Body of pancreas (tissue), 4 donors: ENCODE results near the gene ZMAT3. TPM values are rescaled to one million over a fixed set of nuclear protein-coding genes. Genes with fewer than 3 reads are reported as not detected.
"Not testable (repeated sequence)": the region's sequence is repeated elsewhere in the genome, so short reads cannot be mapped to it uniquely, and the experiment has no call there.

Experiments
- ATAC-seq: fragments of 150-250 bp; one replicate; pipeline ENCODE4 v1.9.1; 2016
- DNase-seq, 4 donors: peaks; one replicate each; pipeline ENCODE4 v3.0.0-alpha.2; 2019
- H3K27ac ChIP-seq, 4 donors: fragments of 200-600 bp; sonication (generic); 1 replicate in 3 of 4; 2 replicates in 1 of 4; pipeline versions ENCODE4 v1.5.1 to v1.6.1; 2016 to 2019; ENCODE audit warnings: mild to moderate bottlenecking in 1 of 4, mixed read lengths in 1 of 4, moderate library complexity in 1 of 4
- H3K27me3 ChIP-seq, 2 donors: fragments of 200-600 bp; sonication (generic); one replicate each; pipeline ENCODE4 v1.6.0; 2016; ENCODE audit warnings: mild to moderate bottlenecking in 1 of 2
- H3K36me3 ChIP-seq, 2 donors: fragments of 200-600 bp; sonication (generic); replicated peaks in 1 of 2; 2 replicates each; pipeline ENCODE4 v1.5.1; 2016; ENCODE audit warnings: low read depth in 2 of 2; ENCODE audit not compliant: insufficient read depth in 1 of 2
- H3K4me1 ChIP-seq: fragments of 200-600 bp; sonication (generic); one replicate; pipeline ENCODE4 v1.6.0; 2016
- H3K4me3 ChIP-seq, 2 donors: fragments of 200-600 bp; sonication (generic); 1 replicate in 1 of 2; 2 replicates in 1 of 2; pipeline ENCODE4 v1.5.1; 2016 to 2019
- H3K9me3 ChIP-seq, 3 donors: fragments of 200-600 bp; sonication (generic); 1 replicate in 2 of 3; 2 replicates in 1 of 3; pipeline ENCODE4 v1.5.1; 2016
- POLR2A ChIP-seq, 3 donors: fragments of 450-650 bp; IDR thresholded peaks; one replicate each; pipeline ENCODE4 v1.6.1; 2016; ENCODE audit warnings: antibody characterized with exemption in 3 of 3, mild to moderate bottlenecking in 2 of 3
- WGBS, 2 donors: methylation state at CpG; one replicate each; pipeline ENCODE4 v1.1.5; 2017; 5-methylcytosine and 5-hydroxymethylcytosine counted together
- intact Hi-C: fragments of 100-400 bp; cut with DNase I; formaldehyde crosslinking; loops from one replicate; pipeline ENCODE4 v1.15.1; 2023
- total RNA-seq, 2 donors: library from RNA; depleted of rRNA; stranded (reverse); fragments of >200 nt; gene quantifications; one replicate each; pipeline ENCODE4 v1.1.0, GENCODE V29; 2016
- TF ChIP-seq, protein P1 (sequence below), 7 experiments: fragments of 450-650 bp in 4 of 7; fragments of 200-600 bp in 3 of 7; sonication (generic) in 3 of 7; IDR thresholded peaks; one replicate each; pipeline ENCODE4 v1.5.1; 2016 to 2019; ENCODE audit warnings: antibody characterized with exemption in 7 of 7

Gene ZMAT3
- total RNA-seq, 2 donors from 2014 or later: 6.6 to 9.3 TPM

DNA sequence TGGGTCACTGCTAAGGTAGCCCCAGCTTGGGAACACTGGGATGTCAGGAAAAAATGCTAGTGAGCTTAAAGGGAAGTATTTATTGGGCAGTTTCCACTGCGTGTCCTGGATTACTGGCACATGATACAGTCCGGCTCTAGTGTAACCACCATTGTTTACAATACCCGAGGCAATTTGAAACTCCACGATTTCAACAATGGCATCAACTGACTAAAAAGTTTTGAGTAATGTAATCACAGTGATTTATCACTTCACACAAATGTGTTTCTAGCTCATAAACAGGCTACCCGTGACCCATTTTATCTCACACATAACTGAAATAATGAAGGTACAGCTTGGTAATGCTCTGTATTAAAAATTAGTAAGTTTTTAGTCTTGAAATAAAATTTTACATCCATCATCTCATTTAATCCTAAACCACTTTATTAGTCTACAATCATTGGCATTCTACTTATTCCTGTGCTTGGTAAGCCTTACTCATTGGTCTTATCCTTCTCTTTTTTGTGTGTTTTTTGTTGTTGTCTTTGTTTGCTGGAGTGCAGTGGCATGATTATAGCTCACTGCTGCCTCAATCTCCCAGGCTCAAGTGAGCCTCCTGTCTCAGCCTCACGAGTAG is 7.6 kb downstream of the ZMAT3 start:
- 79 to 80% methylated on average over 6 of the region's 6 CpGs for WGBS, 2 donors
- intact Hi-C loops: no loop called here
- Histone ChIP-seq H3K9me3 (no peaks in the 10 kb centered on the region), H3K4me1 (peaks cover 12% of the 10 kb centered on the region), H3K27me3 (no peaks in the 10 kb centered on the region), H3K36me3 (no peaks in the 10 kb centered on the region), H3K27ac (no peak overlapping the region), H3K4me3 (no peak overlapping the region)
- ATAC-seq (no peak), DNase-seq (no peak)
- no peak for TF ChIP-seq POLR2A (IDR thresholded peaks at IDR 0.05)
- TF ChIP-seq, protein P1, sequence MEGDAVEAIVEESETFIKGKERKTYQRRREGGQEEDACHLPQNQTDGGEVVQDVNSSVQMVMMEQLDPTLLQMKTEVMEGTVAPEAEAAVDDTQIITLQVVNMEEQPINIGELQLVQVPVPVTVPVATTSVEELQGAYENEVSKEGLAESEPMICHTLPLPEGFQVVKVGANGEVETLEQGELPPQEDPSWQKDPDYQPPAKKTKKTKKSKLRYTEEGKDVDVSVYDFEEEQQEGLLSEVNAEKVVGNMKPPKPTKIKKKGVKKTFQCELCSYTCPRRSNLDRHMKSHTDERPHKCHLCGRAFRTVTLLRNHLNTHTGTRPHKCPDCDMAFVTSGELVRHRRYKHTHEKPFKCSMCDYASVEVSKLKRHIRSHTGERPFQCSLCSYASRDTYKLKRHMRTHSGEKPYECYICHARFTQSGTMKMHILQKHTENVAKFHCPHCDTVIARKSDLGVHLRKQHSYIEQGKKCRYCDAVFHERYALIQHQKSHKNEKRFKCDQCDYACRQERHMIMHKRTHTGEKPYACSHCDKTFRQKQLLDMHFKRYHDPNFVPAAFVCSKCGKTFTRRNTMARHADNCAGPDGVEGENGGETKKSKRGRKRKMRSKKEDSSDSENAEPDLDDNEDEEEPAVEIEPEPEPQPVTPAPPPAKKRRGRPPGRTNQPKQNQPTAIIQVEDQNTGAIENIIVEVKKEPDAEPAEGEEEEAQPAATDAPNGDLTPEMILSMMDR (IDR thresholded peaks at IDR 0.05): no peak

GRCh38 chr3:179056326-179056725 is 15.3 kb downstream of the ZMAT3 start:
- Histone ChIP-seq H3K4me3 (no peak overlapping the region), H3K27me3 (no peaks in the 10 kb centered on the region), H3K27ac (no peak overlapping the region), H3K36me3 (no peaks in the 10 kb centered on the region), H3K9me3 (no peaks in the 10 kb centered on the region), H3K4me1 (no peaks in the 10 kb centered on the region)
- 72 to 77% methylated on average over 8 of the region's 8 CpGs for WGBS, 2 donors
- intact Hi-C loops: no loop called here
- TF ChIP-seq, protein P1 (IDR thresholded peaks at IDR 0.05): no peak
- no peak for TF ChIP-seq POLR2A (IDR thresholded peaks at IDR 0.05)
- ATAC-seq: no peak
- no peak for DNase-seq

- H3K27ac ChIP-seq, H3K9me3 ChIP-seq, H3K4me1 ChIP-seq, H3K27me3 ChIP-seq, H3K36me3 ChIP-seq, ATAC-seq, H3K4me3 ChIP-seq, intact Hi-C loops, DNase-seq: not testable (repeated sequence)
- 93 to 94% methylated on average over 13 of the region's 13 CpGs for WGBS, 2 donors
These were observed 17.0 kb downstream of the ZMAT3 start for GRCh38 chr3:179054565-179054964.

DNA sequence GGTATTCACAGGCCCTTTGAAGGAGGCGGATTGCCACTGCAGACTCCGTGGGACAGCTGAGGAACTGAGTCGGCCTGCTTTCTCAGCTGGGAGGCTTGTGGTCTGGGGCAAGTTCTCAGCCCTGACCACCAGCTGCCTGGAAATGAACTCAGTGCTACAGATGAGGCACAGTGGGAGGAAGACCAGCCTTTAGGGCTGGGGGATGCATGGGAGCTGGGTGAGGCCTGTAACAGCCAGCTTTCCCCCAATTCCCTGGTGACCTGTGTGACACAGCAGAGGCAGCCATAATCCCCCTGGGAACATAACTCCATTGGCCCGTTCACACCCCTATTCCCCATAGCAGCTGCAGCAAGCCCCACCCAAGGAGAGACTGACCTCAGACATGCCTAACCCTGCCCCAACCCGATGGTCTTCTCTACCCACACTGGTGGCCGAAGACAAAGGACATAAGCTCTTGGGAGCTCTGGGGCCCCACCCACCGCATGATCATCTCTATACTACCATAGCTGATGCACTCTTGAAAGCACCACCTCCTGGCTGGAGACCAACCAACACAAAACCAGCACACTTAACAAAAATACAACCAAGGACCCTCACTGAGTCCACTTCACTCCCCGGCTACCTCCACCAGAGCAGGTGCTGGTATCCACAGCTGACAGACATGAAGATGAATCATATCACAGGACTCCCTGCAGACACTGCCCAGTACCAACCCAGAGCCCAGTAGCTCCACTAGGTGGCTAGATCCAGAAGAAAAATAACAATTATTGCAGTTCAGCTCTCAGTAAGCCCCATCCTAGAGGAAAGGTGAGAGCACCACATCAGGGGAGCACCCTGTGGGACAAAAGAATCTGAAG is 24.9 kb downstream of the ZMAT3 start:
- H3K9me3 ChIP-seq: no peaks in the 10 kb centered on the region
- no peak for TF ChIP-seq POLR2A (IDR thresholded peaks at IDR 0.05)
- TF ChIP-seq, protein P1 (IDR thresholded peaks at IDR 0.05): no peak
- H3K4me1 ChIP-seq: no peaks in the 10 kb centered on the region
- no peak overlapping the region for H3K27ac ChIP-seq
- intact Hi-C loops: no loop called here
- WGBS, 2 donors: 81 to 93% methylated on average over 8 of the region's 8 CpGs
- DNase-seq (no peak), ATAC-seq (no peak)
- no peak overlapping the region for H3K4me3 ChIP-seq
- no peaks in the 10 kb centered on the region for H3K27me3 ChIP-seq
- no peaks in the 10 kb centered on the region for H3K36me3 ChIP-seq

GRCh38 chr3:179045719-179046402 is 25.7 kb downstream of the ZMAT3 start:
- H3K27ac ChIP-seq: no peak overlapping the region
- intact Hi-C loops: no loop called here
- ATAC-seq (no peak), DNase-seq (no peak)
- no peaks in the 10 kb centered on the region for H3K36me3 ChIP-seq
- no peaks in the 10 kb centered on the region for H3K9me3 ChIP-seq
- WGBS, 2 donors: 75 to 91% methylated on average over 1 of the region's 1 CpG
- H3K4me3 ChIP-seq: no peak overlapping the region
- TF ChIP-seq POLR2A (IDR thresholded peaks at IDR 0.05): no peak
- TF ChIP-seq, protein P1 (IDR thresholded peaks at IDR 0.05): no peak
- H3K27me3 ChIP-seq: no peaks in the 10 kb centered on the region
- no peaks in the 10 kb centered on the region for H3K4me1 ChIP-seq

GRCh38 chr3:179038899-179039251 is 32.7 kb downstream of the ZMAT3 start:
- H3K27ac ChIP-seq, ATAC-seq, H3K4me1 ChIP-seq, H3K9me3 ChIP-seq, H3K36me3 ChIP-seq, intact Hi-C loops, DNase-seq, H3K4me3 ChIP-seq, H3K27me3 ChIP-seq: not testable (repeated sequence)
- 59 to 75% methylated on average over 4 of the region's 4 CpGs for WGBS, 2 donors
